ENCODE data around the gene VRK2. TPM values are rescaled to one million over a fixed set of nuclear protein-coding genes. Genes with fewer than 3 reads are reported as not detected.
"Not testable (repeated sequence)": the region's sequence is repeated elsewhere in the genome, so short reads cannot be mapped to it uniquely, and the experiment has no call there.

VRK2 gene
- total and polyA plus RNA-seq, 2 donors: 17.6 to 19.5 TPM

DNA sequence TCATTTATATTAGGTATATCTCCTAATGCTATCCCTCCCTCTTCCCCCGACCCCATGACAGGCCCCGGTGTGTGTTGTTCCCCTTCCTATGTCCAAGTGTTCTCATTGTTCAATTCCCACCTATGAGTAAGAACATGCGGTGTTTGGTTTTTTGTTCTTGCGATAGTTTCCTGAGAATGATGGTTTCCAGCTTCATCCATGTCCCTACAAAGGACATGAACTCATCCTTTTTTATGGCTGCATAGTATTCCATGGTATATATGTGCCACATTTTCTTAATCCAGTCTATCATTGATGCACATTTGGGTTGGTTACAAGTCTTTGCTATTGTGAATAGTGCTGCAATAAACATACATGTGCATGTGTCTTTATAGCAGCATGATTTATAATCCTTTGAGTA is 46.2 kb downstream of the VRK2 start:
- DNase-seq (ENCODE audit: low read depth in 6 of 9, low spot score in 9 of 9); H3K27ac ChIP-seq (ENCODE audit: low read depth in 1 of 2, low read length in 1 of 2); H3K9me3 ChIP-seq (ENCODE audit: control insufficient read depth in 2 of 2, insufficient read depth in 1 of 2, low read length in 1 of 2); H3K27me3 ChIP-seq (ENCODE audit: control insufficient read depth in 2 of 2, insufficient read depth in 1 of 2, low read length in 1 of 2); H3K36me3 ChIP-seq (ENCODE audit: control insufficient read depth in 2 of 2, insufficient read depth in 2 of 2, low read length in 1 of 2); H3K4me3 ChIP-seq (ENCODE audit: low read length in 2 of 2); H3K4me1 ChIP-seq (ENCODE audit: control insufficient read depth in 2 of 2, insufficient read depth in 2 of 2, low read length in 2 of 2): not testable (repeated sequence)
- WGBS: 99% methylated on average over 4 of the region's 4 CpGs

DNA sequence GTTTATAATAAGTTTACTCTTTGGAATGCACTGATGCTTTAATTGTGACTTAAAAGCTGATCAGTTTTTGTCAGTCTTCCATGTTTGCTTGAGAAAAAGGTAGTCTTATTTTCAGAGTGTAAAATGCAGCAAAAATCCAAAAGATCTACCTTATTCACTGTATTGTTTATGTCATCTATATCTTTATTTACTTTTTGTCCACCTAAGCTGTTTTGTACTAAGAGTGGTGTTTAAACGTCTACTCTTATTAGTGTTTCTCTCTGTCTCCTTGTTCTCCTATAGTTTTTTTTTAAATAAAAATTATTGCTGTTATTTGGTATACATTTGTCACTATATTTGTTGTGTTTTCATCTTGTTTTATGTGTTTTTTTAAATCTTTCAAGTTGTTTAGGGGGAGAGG is 50.4 kb downstream of the VRK2 start:
- no peak overlapping the region for H3K4me3 ChIP-seq (ENCODE audit: low read length in 2 of 2)
- H3K4me1 ChIP-seq (ENCODE audit: control insufficient read depth in 2 of 2, insufficient read depth in 2 of 2, low read length in 2 of 2): no peaks in the 10 kb centered on the region
- H3K9me3 ChIP-seq (ENCODE audit: control insufficient read depth in 2 of 2, insufficient read depth in 1 of 2, low read length in 1 of 2): peaks cover 0 to 5% of the 10 kb centered on the region in 2 donors
- DNase-seq (ENCODE audit: low read depth in 6 of 9, low spot score in 9 of 9): no peak
- H3K27me3 ChIP-seq (ENCODE audit: control insufficient read depth in 2 of 2, insufficient read depth in 1 of 2, low read length in 1 of 2): no peaks in the 10 kb centered on the region
- WGBS: 99% methylated on average over 1 of the region's 1 CpG
- H3K36me3 ChIP-seq (ENCODE audit: control insufficient read depth in 2 of 2, insufficient read depth in 2 of 2, low read length in 1 of 2): no peaks in the 10 kb centered on the region
- H3K27ac ChIP-seq (ENCODE audit: low read depth in 1 of 2, low read length in 1 of 2): no peak overlapping the region

DNA sequence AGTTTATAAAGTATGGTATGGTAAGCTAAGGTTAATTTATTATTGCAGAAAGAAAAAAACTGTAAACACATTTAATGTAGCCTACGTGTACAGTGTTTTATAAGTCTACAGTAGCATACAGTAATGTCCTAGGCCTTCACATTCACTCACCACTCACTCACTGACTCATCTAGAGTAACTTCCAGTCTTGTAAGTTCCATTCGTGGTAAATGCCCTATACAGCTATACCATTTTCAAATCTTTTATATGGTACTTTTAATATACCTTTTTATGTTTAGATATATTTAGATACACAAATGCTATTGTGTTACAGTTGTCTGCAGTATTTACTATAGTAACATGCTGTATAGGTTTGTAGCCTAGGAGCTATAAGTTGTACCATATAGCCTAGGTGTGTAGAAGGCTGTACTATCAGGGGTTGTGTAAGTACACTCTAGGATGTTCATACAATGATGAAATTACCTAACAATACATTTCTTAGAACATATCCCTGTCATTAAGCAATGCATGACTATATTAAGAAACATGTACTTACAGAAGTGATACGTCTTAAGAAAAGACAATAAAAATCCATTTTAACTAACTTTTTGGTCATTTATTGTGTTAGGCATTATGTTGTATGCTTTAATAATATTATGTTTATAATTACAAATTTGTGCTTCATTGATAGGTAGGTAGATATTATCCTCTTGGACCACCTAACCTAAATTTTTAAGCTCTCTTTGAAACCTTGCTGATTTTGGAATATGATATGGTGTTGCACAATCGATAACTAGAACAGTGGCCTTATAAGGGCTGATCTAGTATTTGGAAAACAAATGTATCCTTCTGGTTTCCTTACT is 51.9 kb downstream of the VRK2 start:
- Histone ChIP-seq H3K4me1 (ENCODE audit: control insufficient read depth in 2 of 2, insufficient read depth in 2 of 2, low read length in 2 of 2) (no peaks in the 10 kb centered on the region), H3K27me3 (ENCODE audit: control insufficient read depth in 2 of 2, insufficient read depth in 1 of 2, low read length in 1 of 2) (no peaks in the 10 kb centered on the region), H3K9me3 (ENCODE audit: control insufficient read depth in 2 of 2, insufficient read depth in 1 of 2, low read length in 1 of 2) (peaks cover 0 to 5% of the 10 kb centered on the region in 2 donors), H3K36me3 (ENCODE audit: control insufficient read depth in 2 of 2, insufficient read depth in 2 of 2, low read length in 1 of 2) (no peaks in the 10 kb centered on the region), H3K4me3 (ENCODE audit: low read length in 2 of 2) (no peak overlapping the region), H3K27ac (ENCODE audit: low read depth in 1 of 2, low read length in 1 of 2) (no peak overlapping the region)
- 96% methylated on average over 4 of the region's 4 CpGs for WGBS
- DNase-seq (ENCODE audit: low read depth in 6 of 9, low spot score in 9 of 9): no peak

DNA sequence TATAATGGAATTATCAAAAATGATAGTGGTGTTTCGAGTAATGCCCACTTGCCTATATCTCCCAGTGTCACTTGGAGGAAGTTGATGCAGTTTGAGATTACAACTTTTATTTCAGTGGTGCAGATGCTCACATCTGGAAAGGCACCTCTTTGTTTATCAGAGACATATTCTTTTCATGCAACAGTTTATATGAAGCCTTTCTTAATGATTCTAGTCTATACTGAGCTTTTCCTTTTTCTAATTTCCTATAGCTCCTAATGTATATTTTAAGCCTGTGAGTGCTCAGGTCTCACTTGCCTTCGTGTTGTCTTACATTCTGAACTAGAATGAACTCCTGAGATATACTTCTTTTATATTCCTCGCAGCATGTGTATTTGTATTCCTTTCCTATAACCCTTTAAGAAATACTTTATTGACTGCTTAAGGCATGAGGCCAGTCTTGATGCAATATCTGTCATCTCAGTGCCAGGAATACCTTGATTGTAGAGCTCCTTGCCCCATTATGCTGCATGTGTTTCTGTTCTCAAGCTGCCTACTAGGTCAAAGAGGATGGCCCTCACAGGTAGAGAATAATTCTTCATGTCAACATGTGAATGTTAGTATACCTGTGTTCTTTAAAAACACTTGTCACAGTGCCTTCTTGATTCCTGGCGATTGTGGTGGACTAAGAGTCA is 52.6 kb downstream of the VRK2 start:
- 99% methylated on average over 4 of the region's 4 CpGs for WGBS
- no peaks in the 10 kb centered on the region for H3K27me3 ChIP-seq (ENCODE audit: control insufficient read depth in 2 of 2, insufficient read depth in 1 of 2, low read length in 1 of 2)
- H3K4me3 ChIP-seq (ENCODE audit: low read length in 2 of 2): no peak overlapping the region
- no peaks in the 10 kb centered on the region for H3K4me1 ChIP-seq (ENCODE audit: control insufficient read depth in 2 of 2, insufficient read depth in 2 of 2, low read length in 2 of 2)
- peaks cover 0 to 5% of the 10 kb centered on the region in 2 donors for H3K9me3 ChIP-seq (ENCODE audit: control insufficient read depth in 2 of 2, insufficient read depth in 1 of 2, low read length in 1 of 2)
- H3K27ac ChIP-seq (ENCODE audit: low read depth in 1 of 2, low read length in 1 of 2): no peak overlapping the region
- DNase-seq (ENCODE audit: low read depth in 6 of 9, low spot score in 9 of 9): no peak
- H3K36me3 ChIP-seq (ENCODE audit: control insufficient read depth in 2 of 2, insufficient read depth in 2 of 2, low read length in 1 of 2): no peaks in the 10 kb centered on the region

DNA sequence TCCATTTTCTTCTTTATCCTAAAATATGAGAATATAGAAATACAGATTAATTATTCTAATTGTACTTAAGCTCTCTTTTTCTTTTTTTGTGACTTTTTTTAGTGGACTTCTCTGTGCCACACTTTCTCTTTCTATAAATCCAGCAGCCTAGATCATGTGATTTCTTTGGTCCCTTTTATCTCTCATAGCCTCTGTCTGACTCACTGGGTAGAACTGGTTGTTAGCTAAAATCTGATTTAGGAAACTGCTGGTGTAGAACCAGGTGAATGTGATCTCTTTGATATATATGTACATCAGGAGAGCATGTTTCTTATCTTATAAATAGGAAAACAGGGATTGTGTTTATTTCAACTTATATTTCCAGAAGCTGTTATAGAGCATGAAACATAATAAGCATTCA is 54.9 kb downstream of the VRK2 start:
- Histone ChIP-seq H3K4me3 (ENCODE audit: low read length in 2 of 2) (no peak overlapping the region), H3K36me3 (ENCODE audit: control insufficient read depth in 2 of 2, insufficient read depth in 2 of 2, low read length in 1 of 2) (no peaks in the 10 kb centered on the region), H3K27ac (ENCODE audit: low read depth in 1 of 2, low read length in 1 of 2) (no peak overlapping the region), H3K4me1 (ENCODE audit: control insufficient read depth in 2 of 2, insufficient read depth in 2 of 2, low read length in 2 of 2) (no peaks in the 10 kb centered on the region), H3K9me3 (ENCODE audit: control insufficient read depth in 2 of 2, insufficient read depth in 1 of 2, low read length in 1 of 2) (no peaks in the 10 kb centered on the region), H3K27me3 (ENCODE audit: control insufficient read depth in 2 of 2, insufficient read depth in 1 of 2, low read length in 1 of 2) (no peaks in the 10 kb centered on the region)
- peak in 3 of 9 donors; percentile 1 to 41 (median 5) for DNase-seq (ENCODE audit: low read depth in 6 of 9, low spot score in 9 of 9)

DNA sequence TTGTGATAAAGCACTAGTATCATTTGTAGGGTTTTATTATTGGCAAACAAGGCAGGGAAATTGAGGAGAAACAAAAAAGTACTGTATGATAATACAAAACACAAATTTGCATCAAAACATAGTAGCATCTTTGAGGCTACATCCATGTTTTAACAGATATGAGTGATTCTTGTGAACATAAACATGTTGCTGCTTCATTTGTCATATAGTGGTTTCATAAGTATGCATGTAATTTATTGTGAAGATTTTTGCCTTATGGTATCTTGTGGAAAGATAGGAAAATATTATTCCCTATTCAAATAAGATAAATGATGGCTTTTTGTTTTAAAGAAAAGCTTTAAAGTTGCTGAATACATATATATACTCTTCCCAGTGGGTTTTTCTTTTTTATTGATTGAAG is 60.3 kb downstream of the VRK2 start:
- DNase-seq (ENCODE audit: low read depth in 6 of 9, low spot score in 9 of 9): no peak
- no peaks in the 10 kb centered on the region for H3K36me3 ChIP-seq (ENCODE audit: control insufficient read depth in 2 of 2, insufficient read depth in 2 of 2, low read length in 1 of 2)
- H3K9me3 ChIP-seq (ENCODE audit: control insufficient read depth in 2 of 2, insufficient read depth in 1 of 2, low read length in 1 of 2): no peaks in the 10 kb centered on the region
- no peak overlapping the region for H3K27ac ChIP-seq (ENCODE audit: low read depth in 1 of 2, low read length in 1 of 2)
- H3K4me1 ChIP-seq (ENCODE audit: control insufficient read depth in 2 of 2, insufficient read depth in 2 of 2, low read length in 2 of 2): no peaks in the 10 kb centered on the region
- H3K4me3 ChIP-seq (ENCODE audit: low read length in 2 of 2): no peak overlapping the region
- no peaks in the 10 kb centered on the region for H3K27me3 ChIP-seq (ENCODE audit: control insufficient read depth in 2 of 2, insufficient read depth in 1 of 2, low read length in 1 of 2)

DNA sequence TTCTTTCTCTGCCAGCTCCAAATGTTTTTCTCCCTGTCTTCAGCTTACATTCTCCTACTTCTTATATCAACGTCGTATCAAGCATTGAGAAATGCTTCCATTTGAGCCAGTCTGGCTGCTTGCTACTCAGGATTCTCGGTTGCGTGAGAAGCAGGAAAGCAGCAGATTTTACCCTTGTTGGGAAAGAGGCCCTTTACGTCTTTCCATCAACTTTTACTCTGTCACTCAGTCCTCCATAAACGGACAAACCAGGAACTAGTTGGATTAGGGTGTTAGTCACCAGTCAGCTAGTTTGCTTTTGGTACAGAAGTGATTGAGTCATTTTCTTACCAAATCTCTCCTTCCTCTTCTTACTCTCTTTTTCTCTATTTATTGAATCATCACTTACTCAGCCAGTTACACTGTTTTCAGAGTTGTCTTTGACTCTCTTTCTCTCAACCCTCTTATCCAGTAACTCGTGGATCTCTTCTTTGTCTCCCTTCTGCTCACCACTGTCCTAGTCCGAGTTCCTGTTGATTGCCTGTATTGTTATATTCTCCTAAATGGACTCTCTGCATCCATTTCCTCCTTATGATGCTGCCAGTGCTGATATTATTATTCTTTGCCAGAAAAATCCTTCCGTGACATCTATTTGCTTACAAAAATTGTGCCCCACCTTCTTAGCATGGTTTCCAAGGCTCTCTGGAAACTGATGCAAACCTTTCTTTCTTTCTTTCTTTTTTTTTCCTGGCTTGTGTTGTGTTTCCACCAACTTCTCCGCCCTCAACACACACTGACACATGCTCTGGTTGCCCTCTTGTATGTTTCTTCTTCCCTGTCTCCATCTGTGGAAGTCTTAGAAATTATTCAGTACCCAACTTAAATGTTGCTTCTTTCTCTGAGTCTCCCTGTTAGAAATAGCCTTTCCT is 61.5 kb downstream of the VRK2 start:
- H3K4me3 ChIP-seq (ENCODE audit: low read length in 2 of 2): no peak overlapping the region
- H3K4me1 ChIP-seq (ENCODE audit: control insufficient read depth in 2 of 2, insufficient read depth in 2 of 2, low read length in 2 of 2): no peaks in the 10 kb centered on the region
- no peaks in the 10 kb centered on the region for H3K36me3 ChIP-seq (ENCODE audit: control insufficient read depth in 2 of 2, insufficient read depth in 2 of 2, low read length in 1 of 2)
- H3K27ac ChIP-seq (ENCODE audit: low read depth in 1 of 2, low read length in 1 of 2): no peak overlapping the region
- DNase-seq (ENCODE audit: low read depth in 6 of 9, low spot score in 9 of 9): no peak
- no peaks in the 10 kb centered on the region for H3K27me3 ChIP-seq (ENCODE audit: control insufficient read depth in 2 of 2, insufficient read depth in 1 of 2, low read length in 1 of 2)
- H3K9me3 ChIP-seq (ENCODE audit: control insufficient read depth in 2 of 2, insufficient read depth in 1 of 2, low read length in 1 of 2): no peaks in the 10 kb centered on the region
- 97% methylated on average over 10 of the region's 10 CpGs for WGBS

DNA sequence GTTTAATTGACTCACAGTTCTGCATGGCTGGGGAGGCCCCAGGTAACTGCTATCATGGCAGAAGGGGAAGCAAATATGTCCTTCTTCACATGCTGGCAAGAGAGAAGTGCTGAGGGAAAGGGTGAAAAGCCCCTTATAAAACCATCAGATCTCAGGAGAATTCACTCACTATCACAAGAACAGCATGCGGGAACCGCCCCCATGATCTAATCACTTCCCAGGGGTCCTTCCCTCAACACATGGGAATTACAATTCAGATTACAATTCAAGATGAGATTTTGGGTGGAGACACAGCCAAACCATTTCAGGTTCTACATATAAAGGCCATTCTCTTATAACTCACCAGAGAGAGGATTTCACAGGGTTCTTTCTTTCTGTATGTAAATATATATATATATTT is 62.9 kb downstream of the VRK2 start:
- H3K36me3 ChIP-seq (ENCODE audit: control insufficient read depth in 2 of 2, insufficient read depth in 2 of 2, low read length in 1 of 2): no peaks in the 10 kb centered on the region
- H3K4me1 ChIP-seq (ENCODE audit: control insufficient read depth in 2 of 2, insufficient read depth in 2 of 2, low read length in 2 of 2): no peaks in the 10 kb centered on the region
- 96% methylated on average over 2 of the region's 2 CpGs for WGBS
- H3K9me3 ChIP-seq (ENCODE audit: control insufficient read depth in 2 of 2, insufficient read depth in 1 of 2, low read length in 1 of 2): no peaks in the 10 kb centered on the region
- no peak for DNase-seq (ENCODE audit: low read depth in 6 of 9, low spot score in 9 of 9)
- H3K27ac ChIP-seq (ENCODE audit: low read depth in 1 of 2, low read length in 1 of 2): no peak overlapping the region
- no peak overlapping the region for H3K4me3 ChIP-seq (ENCODE audit: low read length in 2 of 2)
- H3K27me3 ChIP-seq (ENCODE audit: control insufficient read depth in 2 of 2, insufficient read depth in 1 of 2, low read length in 1 of 2): no peaks in the 10 kb centered on the region

DNA sequence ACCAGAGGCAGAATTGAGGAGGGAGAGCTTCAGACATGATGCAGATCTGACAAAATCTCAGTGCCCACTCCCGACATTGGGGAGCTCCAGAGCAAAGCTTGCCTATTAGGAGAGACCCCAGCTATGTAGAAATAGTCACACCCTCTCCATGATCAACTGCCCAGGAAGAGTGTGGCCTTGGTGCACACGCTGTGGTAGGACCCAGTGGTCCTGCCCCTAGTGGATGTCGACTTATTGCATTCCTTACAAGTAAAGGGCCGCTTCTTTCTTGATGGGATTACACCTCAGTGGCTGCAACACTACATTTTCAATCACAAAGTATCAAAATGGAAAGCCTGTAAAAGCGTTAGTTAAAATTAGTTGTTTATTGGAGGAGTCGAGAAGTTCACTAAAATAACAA is 64.2 kb downstream of the VRK2 start:
- H3K4me3 ChIP-seq (ENCODE audit: low read length in 2 of 2): no peak overlapping the region
- no peak for DNase-seq (ENCODE audit: low read depth in 6 of 9, low spot score in 9 of 9)
- no peaks in the 10 kb centered on the region for H3K36me3 ChIP-seq (ENCODE audit: control insufficient read depth in 2 of 2, insufficient read depth in 2 of 2, low read length in 1 of 2)
- no peak overlapping the region for H3K27ac ChIP-seq (ENCODE audit: low read depth in 1 of 2, low read length in 1 of 2)
- H3K4me1 ChIP-seq (ENCODE audit: control insufficient read depth in 2 of 2, insufficient read depth in 2 of 2, low read length in 2 of 2): no peaks in the 10 kb centered on the region
- WGBS: over 99% methylated on average over 6 of the region's 6 CpGs
- H3K9me3 ChIP-seq (ENCODE audit: control insufficient read depth in 2 of 2, insufficient read depth in 1 of 2, low read length in 1 of 2): no peaks in the 10 kb centered on the region
- no peaks in the 10 kb centered on the region for H3K27me3 ChIP-seq (ENCODE audit: control insufficient read depth in 2 of 2, insufficient read depth in 1 of 2, low read length in 1 of 2)

Measured in thymus (tissue), 11 donors.